Cardiac fibroblast (primary cell): Measurements from ENCODE around the gene RPA3.
A peak's percentile ranks its signal among the peaks of the same experiment; 100 is the strongest.

Source experiments
- DNase-seq, 2 donors: peaks; one replicate each; pipeline versions ENCODE4 v3.0.0 to v3.0.0-alpha.2; 2010; ENCODE audit warnings: low read depth in 2 of 2
- H3K4me3 ChIP-seq, 2 donors: replicated peaks in 1 of 2; 1 replicate in 1 of 2; 2 replicates in 1 of 2; pipeline ENCODE4 v1.5.1; 2011; ENCODE audit warnings: low read depth in 2 of 2, low read length in 2 of 2, mild to moderate bottlenecking in 2 of 2, moderate library complexity in 1 of 2
- CTCF ChIP-seq: IDR thresholded peaks from one replicate; pipeline ENCODE4 v1.5.1; 2011; ENCODE audit warnings: low read depth, mild to moderate bottlenecking, low read length, inconsistent platforms

The RPA3 gene

GRCh38 chr7:7595451-7595850, 123.0 kb downstream of the RPA3 start:
- peak; percentile 52 to 53 for DNase-seq
- TF ChIP-seq CTCF, result no peak
- H3K4me3 ChIP-seq, result no peak overlapping the region
